ENCODE data around the gene NCBP2L.

- TF ChIP-seq EZH2 (IDR thresholded peaks at IDR 0.05; ENCODE audit: low read length, missing control alignments): no peak
- TF ChIP-seq, protein P1, sequence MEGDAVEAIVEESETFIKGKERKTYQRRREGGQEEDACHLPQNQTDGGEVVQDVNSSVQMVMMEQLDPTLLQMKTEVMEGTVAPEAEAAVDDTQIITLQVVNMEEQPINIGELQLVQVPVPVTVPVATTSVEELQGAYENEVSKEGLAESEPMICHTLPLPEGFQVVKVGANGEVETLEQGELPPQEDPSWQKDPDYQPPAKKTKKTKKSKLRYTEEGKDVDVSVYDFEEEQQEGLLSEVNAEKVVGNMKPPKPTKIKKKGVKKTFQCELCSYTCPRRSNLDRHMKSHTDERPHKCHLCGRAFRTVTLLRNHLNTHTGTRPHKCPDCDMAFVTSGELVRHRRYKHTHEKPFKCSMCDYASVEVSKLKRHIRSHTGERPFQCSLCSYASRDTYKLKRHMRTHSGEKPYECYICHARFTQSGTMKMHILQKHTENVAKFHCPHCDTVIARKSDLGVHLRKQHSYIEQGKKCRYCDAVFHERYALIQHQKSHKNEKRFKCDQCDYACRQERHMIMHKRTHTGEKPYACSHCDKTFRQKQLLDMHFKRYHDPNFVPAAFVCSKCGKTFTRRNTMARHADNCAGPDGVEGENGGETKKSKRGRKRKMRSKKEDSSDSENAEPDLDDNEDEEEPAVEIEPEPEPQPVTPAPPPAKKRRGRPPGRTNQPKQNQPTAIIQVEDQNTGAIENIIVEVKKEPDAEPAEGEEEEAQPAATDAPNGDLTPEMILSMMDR (conservative IDR thresholded peaks at IDR 0.05 in 1 of 2, IDR thresholded peaks at IDR 0.05 in 1 of 2; ENCODE audit: low read depth in 1 of 2, low read length in 2 of 2): no peak
Measured at GRCh38 chrX:107731831-107732502, 45.6 kb upstream of the NCBP2L start.
